ENCODE results near the gene IPCEF1. TPM values are rescaled to one million over a fixed set of nuclear protein-coding genes. Genes with fewer than 3 reads are reported as not detected.

The IPCEF1 gene
- total RNA-seq, 1 experiment from 2014 or later, result 0.28 TPM

DNA sequence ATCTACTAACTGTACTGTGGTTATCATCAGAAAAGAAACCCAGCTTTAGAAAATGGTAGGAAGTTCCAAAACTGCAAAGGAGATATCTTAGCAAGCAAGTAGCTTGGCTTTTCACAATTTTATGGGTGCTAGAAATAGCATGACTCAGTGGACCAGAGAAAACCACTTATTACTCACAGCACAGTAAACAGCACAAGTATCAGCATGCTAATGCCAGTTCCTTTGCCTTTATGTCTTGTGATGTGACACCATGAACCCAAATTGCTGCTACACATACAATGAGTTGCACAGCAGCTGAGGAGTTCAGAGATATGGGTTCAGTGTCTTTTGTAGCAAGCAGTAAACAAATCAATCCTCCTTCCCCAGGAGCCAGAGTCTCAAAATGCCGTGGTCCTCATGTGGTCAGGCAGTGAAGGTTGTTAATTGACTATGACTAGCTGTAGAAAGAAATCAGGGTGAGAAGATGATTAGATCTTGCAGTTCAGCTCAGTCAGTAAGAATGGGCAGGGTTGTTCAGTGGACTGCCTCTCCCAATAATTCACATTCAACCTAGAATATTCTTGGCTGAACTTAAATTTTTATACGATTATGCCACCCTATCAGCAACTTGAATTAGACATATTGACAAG is 244.3 kb downstream of the IPCEF1 start:
- POLR2A ChIA-PET, result no interaction called here
- no TSS peak for BruUV-seq (replicated peaks)

DNA sequence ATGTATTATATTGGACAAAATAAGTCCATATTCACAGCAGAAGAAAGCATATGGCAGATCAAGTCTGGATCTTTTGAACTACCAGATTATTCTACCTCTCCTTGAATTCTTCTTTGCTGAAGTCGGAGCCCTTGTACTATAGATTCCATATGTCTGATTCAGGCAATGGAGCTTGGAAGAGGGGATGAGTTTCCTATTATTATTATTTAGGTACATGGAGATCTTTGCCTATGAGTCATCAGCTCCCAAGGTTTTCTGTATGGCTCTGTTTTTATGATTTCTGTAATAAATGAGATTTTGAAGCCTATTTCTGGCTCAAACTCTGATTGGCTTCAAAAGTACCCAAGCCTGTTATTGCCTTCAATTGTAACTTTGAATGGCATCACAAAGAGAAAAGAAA is 245.6 kb downstream of the IPCEF1 start:
- ATAC-seq, result no peak
- CTCF ChIA-PET, result no interaction called here
- POLR2A ChIA-PET, result no interaction called here
- no peaks in the 10 kb centered on the region for H3K27me3 ChIP-seq (ENCODE audit: control insufficient read depth, insufficient read depth, low read length)
- no peaks in the 10 kb centered on the region for H3K36me3 ChIP-seq (ENCODE audit: control insufficient read depth, insufficient read depth, low read length)
- H3K4me3 ChIP-seq (ENCODE audit: low read depth in 2 of 2, low read length in 2 of 2), result no peak overlapping the region
- in situ Hi-C loops (cut with HindIII; ENCODE audit: low pct_unique_long_range_greater_than_20kb, low sequenced_read_pairs) (no loop called here), intact Hi-C loops (cut with micrococcal nuclease; ENCODE audit: unreplicated experiment) (no loop called here)
- H3K27ac ChIP-seq (ENCODE audit: low read length), result no peak overlapping the region
- no peaks in the 10 kb centered on the region for H3K4me1 ChIP-seq (ENCODE audit: control insufficient read depth, insufficient read depth, low read length)
- BruUV-seq (replicated peaks), result no TSS peak
- TF ChIP-seq, protein P1, sequence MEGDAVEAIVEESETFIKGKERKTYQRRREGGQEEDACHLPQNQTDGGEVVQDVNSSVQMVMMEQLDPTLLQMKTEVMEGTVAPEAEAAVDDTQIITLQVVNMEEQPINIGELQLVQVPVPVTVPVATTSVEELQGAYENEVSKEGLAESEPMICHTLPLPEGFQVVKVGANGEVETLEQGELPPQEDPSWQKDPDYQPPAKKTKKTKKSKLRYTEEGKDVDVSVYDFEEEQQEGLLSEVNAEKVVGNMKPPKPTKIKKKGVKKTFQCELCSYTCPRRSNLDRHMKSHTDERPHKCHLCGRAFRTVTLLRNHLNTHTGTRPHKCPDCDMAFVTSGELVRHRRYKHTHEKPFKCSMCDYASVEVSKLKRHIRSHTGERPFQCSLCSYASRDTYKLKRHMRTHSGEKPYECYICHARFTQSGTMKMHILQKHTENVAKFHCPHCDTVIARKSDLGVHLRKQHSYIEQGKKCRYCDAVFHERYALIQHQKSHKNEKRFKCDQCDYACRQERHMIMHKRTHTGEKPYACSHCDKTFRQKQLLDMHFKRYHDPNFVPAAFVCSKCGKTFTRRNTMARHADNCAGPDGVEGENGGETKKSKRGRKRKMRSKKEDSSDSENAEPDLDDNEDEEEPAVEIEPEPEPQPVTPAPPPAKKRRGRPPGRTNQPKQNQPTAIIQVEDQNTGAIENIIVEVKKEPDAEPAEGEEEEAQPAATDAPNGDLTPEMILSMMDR (IDR thresholded peaks at IDR 0.05), result no peak
- TF ChIP-seq, protein P2, sequence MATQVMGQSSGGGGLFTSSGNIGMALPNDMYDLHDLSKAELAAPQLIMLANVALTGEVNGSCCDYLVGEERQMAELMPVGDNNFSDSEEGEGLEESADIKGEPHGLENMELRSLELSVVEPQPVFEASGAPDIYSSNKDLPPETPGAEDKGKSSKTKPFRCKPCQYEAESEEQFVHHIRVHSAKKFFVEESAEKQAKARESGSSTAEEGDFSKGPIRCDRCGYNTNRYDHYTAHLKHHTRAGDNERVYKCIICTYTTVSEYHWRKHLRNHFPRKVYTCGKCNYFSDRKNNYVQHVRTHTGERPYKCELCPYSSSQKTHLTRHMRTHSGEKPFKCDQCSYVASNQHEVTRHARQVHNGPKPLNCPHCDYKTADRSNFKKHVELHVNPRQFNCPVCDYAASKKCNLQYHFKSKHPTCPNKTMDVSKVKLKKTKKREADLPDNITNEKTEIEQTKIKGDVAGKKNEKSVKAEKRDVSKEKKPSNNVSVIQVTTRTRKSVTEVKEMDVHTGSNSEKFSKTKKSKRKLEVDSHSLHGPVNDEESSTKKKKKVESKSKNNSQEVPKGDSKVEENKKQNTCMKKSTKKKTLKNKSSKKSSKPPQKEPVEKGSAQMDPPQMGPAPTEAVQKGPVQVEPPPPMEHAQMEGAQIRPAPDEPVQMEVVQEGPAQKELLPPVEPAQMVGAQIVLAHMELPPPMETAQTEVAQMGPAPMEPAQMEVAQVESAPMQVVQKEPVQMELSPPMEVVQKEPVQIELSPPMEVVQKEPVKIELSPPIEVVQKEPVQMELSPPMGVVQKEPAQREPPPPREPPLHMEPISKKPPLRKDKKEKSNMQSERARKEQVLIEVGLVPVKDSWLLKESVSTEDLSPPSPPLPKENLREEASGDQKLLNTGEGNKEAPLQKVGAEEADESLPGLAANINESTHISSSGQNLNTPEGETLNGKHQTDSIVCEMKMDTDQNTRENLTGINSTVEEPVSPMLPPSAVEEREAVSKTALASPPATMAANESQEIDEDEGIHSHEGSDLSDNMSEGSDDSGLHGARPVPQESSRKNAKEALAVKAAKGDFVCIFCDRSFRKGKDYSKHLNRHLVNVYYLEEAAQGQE (IDR thresholded peaks at IDR 0.05; ENCODE audit: insufficient read depth in 1 of 2, low read depth in 2 of 2, low read length in 1 of 2), result no peak
- TF ChIP-seq SIN3A (IDR thresholded peaks at IDR 0.05; ENCODE audit: borderline replicate concordance, insufficient read depth, low read depth, low read length), result no peak
- no peak for DNase-seq (ENCODE audit: low read depth, low spot score)
- no peaks in the 10 kb centered on the region for H3K9me3 ChIP-seq (ENCODE audit: control insufficient read depth, insufficient read depth, low read depth, low read length)

More for the DNA sequence above, 244.3 kb downstream of the IPCEF1 start:
- Histone ChIP-seq H3K4me1 (ENCODE audit: control insufficient read depth, insufficient read depth, low read length) (no peaks in the 10 kb centered on the region), H3K9me3 (ENCODE audit: control insufficient read depth, insufficient read depth, low read depth, low read length) (no peaks in the 10 kb centered on the region), H3K36me3 (ENCODE audit: control insufficient read depth, insufficient read depth, low read length) (no peaks in the 10 kb centered on the region), H3K4me3 (ENCODE audit: low read depth in 2 of 2, low read length in 2 of 2) (no peak overlapping the region), H3K27ac (ENCODE audit: low read length) (no peak overlapping the region), H3K27me3 (ENCODE audit: control insufficient read depth, insufficient read depth, low read length) (no peaks in the 10 kb centered on the region)
- intact Hi-C loops (cut with micrococcal nuclease; ENCODE audit: unreplicated experiment), result no loop called here
- CTCF ChIA-PET, result no interaction called here
- peak; percentile 52 for DNase-seq (ENCODE audit: low read depth, low spot score)
- TF ChIP-seq TCF7L2 (IDR thresholded peaks at IDR 0.05; ENCODE audit: low read depth, low read length), result no peak
- TF ChIP-seq, protein P1 (IDR thresholded peaks at IDR 0.05), result no peak
- no peak for TF ChIP-seq POLR2AphosphoS5 (IDR thresholded peaks at IDR 0.05; ENCODE audit: low read depth, low read length)
- TF ChIP-seq, protein P2 (IDR thresholded peaks at IDR 0.05; ENCODE audit: insufficient read depth in 1 of 2, low read depth in 2 of 2, low read length in 1 of 2), result no peak
- TF ChIP-seq SIN3A (IDR thresholded peaks at IDR 0.05; ENCODE audit: borderline replicate concordance, insufficient read depth, low read depth, low read length), result no peak
- no peak for ATAC-seq
- in situ Hi-C loops (cut with HindIII; ENCODE audit: low pct_unique_long_range_greater_than_20kb, low sequenced_read_pairs), result no loop called here
